GM12878 (cell line): ENCODE measurements around the gene GOSR2. TPM values are rescaled to one million over a fixed set of nuclear protein-coding genes. Genes with fewer than 3 reads are reported as not detected.

Experiments
- ATAC-seq: fragments of 200-7000 bp; cut with Tn5 transposase; 3 replicates; pipeline ENCODE4 v1.9.1; 2020; ENCODE audit warnings: mild to moderate bottlenecking, moderate library complexity
- BruUV-seq: library from RNA; stranded (reverse); fragments of 400-500 nt; replicated peaks from 2 replicates; lab custom pipeline; 2021; lab: Mats Ljungman, UMichigan
- CTCF ChIA-PET: fragments of 300-600 bp; sonication (Branson Sonifier 250); formaldehyde crosslinking; extraction: SDS; loops from one replicate; lab custom pipeline; 2021; ENCODE audit warnings: inconsistent platforms; lab: Yijun Ruan, JAX
- POLR2A ChIA-PET: fragments of 350-600 bp; formaldehyde crosslinking; extraction: SDS; loops from one replicate; lab custom pipeline; 2021; ENCODE audit warnings: inconsistent platforms; lab: Charles Lee
- RAD21 ChIA-PET: fragments of 300-600 bp; sonication (Branson Sonifier 250); formaldehyde crosslinking; loops from one replicate; lab custom pipeline; 2023; ENCODE audit warnings: antibody characterized with exemption; ENCODE audit not compliant: unreplicated experiment; lab: Charles Lee
- SMC1A ChIA-PET: fragments of 300-600 bp; sonication (Branson Sonifier 250); formaldehyde crosslinking; loops from one replicate; lab custom pipeline; 2023; ENCODE audit not compliant: unreplicated experiment, uncharacterized antibody; lab: Charles Lee
- DNase-seq: peaks from one replicate; pipeline ENCODE4 v3.0.0-alpha.2; 2011; ENCODE audit warnings: low read depth, low spot score
- FAIRE-seq: peaks from 3 replicates; lab custom pipeline; 2011; peaks lifted over from hg19 to GRCh38; lab: Jason Lieb, UNC
- H2AFZ ChIP-seq: 2 replicates; pipeline ENCODE4 v1.6.0; 2011; ENCODE audit warnings: low read depth, low read length, control low read depth; ENCODE audit not compliant: control insufficient read depth
- H3K27ac ChIP-seq: 2 replicates; pipeline ENCODE4 v1.5.1; 2011; ENCODE audit warnings: control low read depth; ENCODE audit not compliant: control insufficient read depth, insufficient read depth
- H3K27me3 ChIP-seq, 2 experiments: replicated peaks in 1 of 2; 2 replicates each; pipeline versions ENCODE4 v1.6.0 to v1.6.1; 2011; ENCODE audit warnings: low read length in 1 of 2; ENCODE audit not compliant: control insufficient read depth in 2 of 2, insufficient read depth in 2 of 2
- H3K36me3 ChIP-seq, 2 experiments: 2 replicates each; pipeline ENCODE4 v1.5.1; 2011; ENCODE audit warnings: low read length in 1 of 2; ENCODE audit not compliant: control insufficient read depth in 2 of 2, insufficient read depth in 2 of 2
- H3K4me1 ChIP-seq: 2 replicates; pipeline ENCODE4 v1.6.1; 2011; ENCODE audit warnings: mild to moderate bottlenecking, low read length, moderate library complexity, mixed read lengths; ENCODE audit not compliant: control insufficient read depth, insufficient read depth
- H3K4me2 ChIP-seq: 2 replicates; pipeline ENCODE4 v1.6.0; 2011; ENCODE audit warnings: control low read depth; ENCODE audit not compliant: control insufficient read depth, insufficient read depth
- H3K4me3 ChIP-seq: fragments of 200-600 bp; sonication (generic); 2 replicates; pipeline ENCODE4 v1.5.1; 2016
- H3K79me2 ChIP-seq: 2 replicates; pipeline ENCODE4 v1.6.0; 2011; ENCODE audit warnings: low read length; ENCODE audit not compliant: control insufficient read depth, insufficient read depth
- H3K9ac ChIP-seq: 2 replicates; pipeline ENCODE4 v1.8.0; 2011; ENCODE audit warnings: low read length, control low read depth, mixed read lengths; ENCODE audit not compliant: control insufficient read depth, insufficient read depth
- H3K9me3 ChIP-seq: replicated peaks from 3 replicates; pipeline ENCODE4 v1.5.1; 2011; ENCODE audit warnings: mild to moderate bottlenecking, low read length; ENCODE audit not compliant: control insufficient read depth, insufficient read depth
- H4K20me1 ChIP-seq: 2 replicates; pipeline ENCODE4 v1.6.0; 2011; ENCODE audit not compliant: control insufficient read depth, insufficient read depth
- MAX ChIP-seq: IDR thresholded peaks from 2 replicates; pipeline ENCODE4 v1.6.1; 2012; ENCODE audit warnings: low read depth, low read length, improper control_type of control experiment
- MTA3 ChIP-seq: IDR thresholded peaks from 2 replicates; pipeline ENCODE4 v1.6.1; 2012; ENCODE audit warnings: low read length, inconsistent platforms, borderline replicate concordance
- PAX5 ChIP-seq: IDR thresholded peaks from 2 replicates; pipeline ENCODE4 v1.6.1; 2011; ENCODE audit warnings: low read depth, low read length, borderline replicate concordance
- POLR2A ChIP-seq: IDR thresholded peaks from 2 replicates; pipeline ENCODE4 v1.6.1; 2011; ENCODE audit warnings: low read depth, mild to moderate bottlenecking, low read length
- POLR2AphosphoS5 ChIP-seq: IDR thresholded peaks from 2 replicates; pipeline ENCODE4 v1.6.1; 2011; ENCODE audit warnings: mild to moderate bottlenecking, low read length, inconsistent platforms
- SMC3 ChIP-seq: IDR thresholded peaks from 2 replicates; pipeline ENCODE4 v1.6.1; 2011; ENCODE audit warnings: low read length, improper control_type of control experiment, borderline replicate concordance
- SPI1 ChIP-seq: IDR thresholded peaks from 2 replicates; pipeline ENCODE4 v1.6.1; 2011; ENCODE audit warnings: low read depth, mild to moderate bottlenecking, low read length, moderate library complexity, borderline replicate concordance; ENCODE audit not compliant: insufficient read depth
- TARDBP ChIP-seq: IDR thresholded peaks from 2 replicates; pipeline ENCODE4 v1.6.1; 2016; ENCODE audit warnings: borderline replicate concordance
- TCF12 ChIP-seq: IDR thresholded peaks from 2 replicates; pipeline ENCODE4 v1.6.1; 2011; ENCODE audit warnings: low read depth, mild to moderate bottlenecking, low read length
- WGBS: methylation state at CpG from one replicate; pipeline ENCODE4 v1.1.6; 2016; ENCODE audit warnings: low lambda C conversion rate; ENCODE audit not compliant: insufficient replicate concordance, insufficient coverage; ENCODE audit errors: missing lambda C conversion rate; 5-methylcytosine and 5-hydroxymethylcytosine counted together
- in situ Hi-C: fragments of 300-500 bp; cut with MboI; formaldehyde crosslinking; loops from 9 replicates; pipeline ENCODE4 v1.14.3; 2018; ENCODE audit warnings: mixed read lengths
- intact Hi-C: fragments of 100-400 bp; cut with micrococcal nuclease; formaldehyde crosslinking; loops from one replicate; pipeline ENCODE4 v1.14.2; 2022; ENCODE audit not compliant: unreplicated experiment
- polyA plus RNA-seq, 11 experiments: library from polyadenylated mRNA; depleted of rRNA in 4 of 11; unstranded in 6 of 11; stranded (reverse) in 5 of 11; fragments of >200 nt; fragmentation: Nextera tagmentation in 4 of 11; fragmentation: Illumina TruSeq in 1 of 11; extraction: Ambion mirVana in 4 of 11; extraction: Trizol in 1 of 11; gene quantifications; 1 replicate in 1 of 11; 2 replicates in 10 of 11; pipeline versions ENCODE4 v1.2.1 to v1.2.3, GENCODE V29; 2011 to 2016; ENCODE audit warnings: inconsistent platforms in 2 of 11, missing spikeins in 2 of 11, low read depth in 1 of 11
- total RNA-seq, 4 experiments: library from RNA; depleted of rRNA in 3 of 4; stranded (reverse); fragments of >200 nt in 3 of 4; fragmentation: Illumina TruSeq in 1 of 4; extraction: Trizol in 1 of 4; gene quantifications; 2 replicates each; pipeline versions ENCODE4 v1.2.1 to v1.2.3, GENCODE V29; 2013 to 2021

Gene GOSR2
- total and polyA plus RNA-seq, 10 of the 15 experiments (the other 5 are each of a cell fraction or from before 2014, with no cell fraction given): 30.1 to 64.5 (median 47.0) TPM

DNA sequence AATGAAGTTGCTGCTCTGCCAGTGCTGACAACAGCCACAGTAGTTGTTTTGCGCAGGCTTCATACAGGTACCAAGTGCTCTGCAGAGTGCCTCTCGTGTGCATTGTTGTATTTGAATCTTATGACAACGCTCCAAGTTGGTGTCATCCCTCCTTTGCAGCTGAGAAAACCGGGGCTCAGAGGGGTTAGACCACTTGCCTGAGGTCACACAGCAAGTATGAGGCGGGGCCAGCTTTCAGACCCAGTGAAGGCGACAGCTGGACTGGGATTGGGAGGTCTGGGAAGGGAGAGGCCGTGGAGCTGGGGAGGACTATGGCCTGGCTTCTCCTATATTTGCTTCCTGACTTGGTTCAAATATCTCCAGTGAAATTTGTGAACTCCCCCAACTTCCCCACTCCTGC lies 38.4 kb upstream of the GOSR2 start:
- DNase-seq: no peak
- H3K27me3 ChIP-seq: no peaks in the 10 kb centered on the region; a peak in 1 of 4 replicates
- POLR2A ChIA-PET: no interaction called here
- H3K4me2 ChIP-seq: no peak overlapping the region
- RAD21 ChIA-PET: no interaction called here
- no peaks in the 10 kb centered on the region for H3K79me2 ChIP-seq
- H3K9me3 ChIP-seq: no peaks in the 10 kb centered on the region
- in situ Hi-C loops: no loop called here
- SMC1A ChIA-PET: no interaction called here
- 21% methylated on average over 7 of the region's 7 CpGs for WGBS
- H3K9ac ChIP-seq: no peak overlapping the region
- intact Hi-C loops: no loop called here
- H3K4me3 ChIP-seq: no peak overlapping the region
- no TSS peak for BruUV-seq
- CTCF ChIA-PET: no interaction called here
- H3K36me3 ChIP-seq: no peaks in the 10 kb centered on the region
- TF ChIP-seq MTA3 (no peak), SMC3 (no peak), TARDBP (no peak), POLR2A (no peak), TCF12 (no peak), SPI1 (no peak)
- TF ChIP-seq, all 136 proteins: peak for 0
- no peaks in the 10 kb centered on the region for H3K4me1 ChIP-seq
- H2AFZ ChIP-seq: no peak overlapping the region
- FAIRE-seq (no peak), ATAC-seq (no peak)
- H4K20me1 ChIP-seq: no peaks in the 10 kb centered on the region; the same call in 1 of the 2 replicates
- no peak overlapping the region for H3K27ac ChIP-seq

DNA sequence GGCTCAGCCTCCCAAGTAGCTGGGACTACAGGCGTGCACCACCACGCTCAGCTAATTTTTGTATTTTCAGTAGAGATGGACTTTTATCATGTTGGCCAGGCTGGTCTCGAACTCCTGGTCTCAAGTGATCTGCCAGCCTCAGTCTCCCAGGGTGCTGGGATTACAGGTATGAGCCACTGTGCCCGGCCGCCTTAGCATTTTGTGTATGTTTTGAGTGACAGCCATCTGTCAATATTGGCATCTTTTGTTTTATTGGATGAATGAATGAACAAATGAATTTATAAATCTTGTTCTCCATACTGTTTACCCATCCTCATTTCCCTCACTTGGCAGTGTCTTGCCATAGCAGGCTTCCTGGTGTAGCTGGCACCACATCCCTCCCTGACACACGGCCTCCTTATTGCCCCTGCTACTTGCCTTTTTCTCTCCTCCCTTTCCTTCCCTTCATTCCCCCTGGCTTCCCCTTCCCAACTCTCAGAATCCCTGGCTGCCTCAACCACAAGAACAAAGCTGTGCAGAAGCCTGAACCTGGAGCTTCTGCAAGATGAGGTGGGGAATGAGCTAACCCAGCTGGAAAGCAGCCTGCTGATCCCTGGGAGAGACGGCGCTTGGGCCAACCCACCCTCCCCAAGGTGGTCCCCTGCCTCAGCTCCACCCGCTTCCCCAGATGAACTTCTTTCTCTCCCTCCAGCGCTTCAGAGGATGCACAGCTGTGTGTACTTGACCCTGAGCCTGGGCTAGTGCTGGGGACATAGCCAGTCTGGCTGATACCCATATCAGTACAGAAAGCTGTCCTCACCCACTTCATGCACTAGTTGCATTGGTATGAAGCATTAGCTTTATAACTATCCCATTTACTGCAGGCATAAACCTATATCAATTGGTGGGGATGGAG lies 37.3 kb upstream of the GOSR2 start:
- no peak for TF ChIP-seq POLR2AphosphoS5
- no peak for TF ChIP-seq PAX5
- no peak for TF ChIP-seq MAX
- TF ChIP-seq, all 136 proteins: peak for 0
- in situ Hi-C loops: no loop called here
- Histone ChIP-seq H4K20me1 (peaks cover 3% of the 10 kb centered on the region; the same call in 1 of the 2 replicates), H3K79me2 (no peaks in the 10 kb centered on the region), H2AFZ (no peak overlapping the region), H3K36me3 (no peaks in the 10 kb centered on the region), H3K4me3 (no peak overlapping the region), H3K4me1 (no peaks in the 10 kb centered on the region), H3K27me3 (no peaks in the 10 kb centered on the region; a peak in 3 of 4 replicates), H3K9ac (no peak overlapping the region), H3K4me2 (no peak overlapping the region), H3K27ac (no peak overlapping the region), H3K9me3 (no peaks in the 10 kb centered on the region)
- POLR2A ChIA-PET: no interaction called here
- no peak for FAIRE-seq
- intact Hi-C loops: no loop called here
- CTCF ChIA-PET: no interaction called here
- SMC1A ChIA-PET: no interaction called here
- no peak for ATAC-seq
- BruUV-seq: no TSS peak
- RAD21 ChIA-PET: no interaction called here
- DNase-seq: no peak
- WGBS: 50% methylated on average over 10 of the region's 10 CpGs
